GM12873 (cell line): ENCODE results near the gene TLE7.

Source experiments
- CTCF ChIP-seq: IDR thresholded peaks from 2 replicates; pipeline ENCODE4 v1.5.1; 2012; ENCODE audit warnings: low read depth, mild to moderate bottlenecking, moderate library complexity, low read length, control low read depth; ENCODE audit not compliant: insufficient read depth; ENCODE audit errors: missing control alignments

Gene TLE7

GRCh38 chr16:71404364-71404763 lies 37.5 kb downstream of the TLE7 start:
- TF ChIP-seq CTCF, result no peak

- TF ChIP-seq CTCF, result no peak
Measured at GRCh38 chr16:71402674-71403073, 39.2 kb downstream of the TLE7 start.

- TF ChIP-seq CTCF, result no peak
Measured at GRCh38 chr16:71402007-71402406, 39.8 kb downstream of the TLE7 start.

- no peak for TF ChIP-seq CTCF
Measured at GRCh38 chr16:71399801-71400563, 41.9 kb downstream of the TLE7 start.

DNA sequence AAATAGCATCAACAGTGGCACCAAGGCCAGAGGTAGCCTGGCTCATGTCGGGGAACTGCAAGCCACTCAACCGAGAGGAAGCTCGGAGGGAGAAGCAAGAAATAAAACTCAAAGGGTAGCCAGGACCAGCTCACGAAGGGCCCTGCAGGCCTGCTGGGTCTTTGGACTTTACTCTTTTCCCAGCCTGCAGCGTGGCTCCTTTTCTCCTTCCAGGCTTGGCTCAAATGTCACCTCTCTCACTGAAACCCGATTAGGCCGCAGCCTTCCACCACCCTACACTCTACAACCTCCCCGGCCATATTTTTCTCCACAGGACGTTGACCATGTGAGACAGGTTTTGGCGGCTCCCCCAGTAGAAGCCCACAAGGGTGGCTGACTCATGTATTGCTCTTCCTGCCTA lies 45.3 kb downstream of the TLE7 start:
- TF ChIP-seq CTCF, result no peak

GRCh38 chr16:71389330-71389729 lies 52.5 kb downstream of the TLE7 start:
- TF ChIP-seq CTCF, result no peak

DNA sequence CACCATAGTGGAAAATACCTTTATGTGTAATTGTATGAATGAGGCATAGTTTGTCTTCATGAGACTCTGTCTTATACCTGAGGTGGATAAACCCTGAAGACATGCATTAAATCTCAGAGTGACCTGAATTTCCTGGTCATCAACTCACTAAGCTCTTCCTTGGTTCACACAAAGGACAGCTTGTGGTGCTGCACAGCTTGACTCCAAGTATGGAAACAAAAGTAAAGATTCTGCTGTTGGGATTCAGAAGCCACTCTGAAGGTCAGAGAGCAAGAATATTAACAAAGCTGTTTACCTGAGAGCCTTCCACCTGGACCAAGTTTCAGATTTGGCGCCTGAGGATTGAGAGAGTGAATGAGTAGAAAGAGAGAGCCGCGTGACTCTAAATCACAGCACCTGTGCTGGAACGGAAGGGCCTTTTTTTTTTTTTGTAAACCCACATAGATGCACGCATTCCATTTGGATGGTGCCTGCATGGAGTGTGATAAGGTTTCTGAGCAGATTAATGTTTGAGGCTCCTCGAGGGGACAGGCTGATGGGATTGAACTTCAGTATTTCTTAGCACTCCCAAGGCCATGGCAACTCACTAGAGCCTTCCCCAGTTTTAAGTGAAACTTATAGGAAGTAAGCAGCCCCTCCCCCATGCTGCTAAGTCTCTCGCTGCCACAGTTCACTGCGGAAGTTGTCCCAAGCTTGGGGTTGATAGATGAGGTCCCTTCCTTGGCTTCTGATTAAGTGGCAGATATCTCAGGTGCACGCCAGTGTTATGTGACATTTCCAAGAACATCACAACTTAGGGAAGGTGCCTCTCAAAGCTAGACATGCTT lies 54.6 kb downstream of the TLE7 start:
- TF ChIP-seq CTCF, result no peak
